ENCODE results near the gene ATP10D.
"Not testable (repeated sequence)": the region's sequence is repeated elsewhere in the genome, so short reads cannot be mapped to it uniquely, and the experiment has no call there.

DNA sequence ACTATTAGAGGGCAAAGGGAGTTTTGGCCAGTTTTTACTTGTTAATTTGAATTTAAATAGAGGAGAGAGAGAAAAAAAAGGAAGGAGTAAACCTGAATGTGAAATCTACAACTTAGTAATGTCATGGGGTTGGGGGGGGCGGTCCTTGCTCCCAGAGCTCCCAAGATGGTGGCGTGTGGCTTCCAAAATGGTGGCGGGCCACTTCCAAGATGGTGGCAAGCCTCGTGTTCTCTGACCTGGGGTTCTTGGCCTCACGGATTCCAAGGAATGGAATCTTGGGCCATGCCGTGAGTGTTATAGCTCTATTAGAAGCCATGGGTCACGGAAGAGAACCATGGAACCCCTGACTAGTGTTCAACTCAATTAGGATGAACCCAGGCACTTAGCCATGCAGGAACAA lies 65.3 kb downstream of the ATP10D start:
- not testable (repeated sequence) for TF ChIP-seq CEBPB (IDR thresholded peaks at IDR 0.05; ENCODE audit: low read depth); EZH2phosphoT487 (IDR thresholded peaks at IDR 0.05; ENCODE audit: borderline replicate concordance); POLR2AphosphoS5 (IDR thresholded peaks at IDR 0.05; ENCODE audit: low read depth, low read length); ZFX (IDR thresholded peaks at IDR 0.05); SRF (IDR thresholded peaks at IDR 0.05; ENCODE audit: low read depth); TCF7L2 (IDR thresholded peaks at IDR 0.05; ENCODE audit: borderline replicate concordance, extremely low read depth, insufficient read depth, insufficient read length); POLR2A (IDR thresholded peaks at IDR 0.05; ENCODE audit: borderline replicate concordance, extremely low read depth, insufficient read depth, insufficient read length); EZH2 (IDR thresholded peaks at IDR 0.05); RAD21 (IDR thresholded peaks at IDR 0.05; ENCODE audit: low read depth)
- TF ChIP-seq, protein P1, sequence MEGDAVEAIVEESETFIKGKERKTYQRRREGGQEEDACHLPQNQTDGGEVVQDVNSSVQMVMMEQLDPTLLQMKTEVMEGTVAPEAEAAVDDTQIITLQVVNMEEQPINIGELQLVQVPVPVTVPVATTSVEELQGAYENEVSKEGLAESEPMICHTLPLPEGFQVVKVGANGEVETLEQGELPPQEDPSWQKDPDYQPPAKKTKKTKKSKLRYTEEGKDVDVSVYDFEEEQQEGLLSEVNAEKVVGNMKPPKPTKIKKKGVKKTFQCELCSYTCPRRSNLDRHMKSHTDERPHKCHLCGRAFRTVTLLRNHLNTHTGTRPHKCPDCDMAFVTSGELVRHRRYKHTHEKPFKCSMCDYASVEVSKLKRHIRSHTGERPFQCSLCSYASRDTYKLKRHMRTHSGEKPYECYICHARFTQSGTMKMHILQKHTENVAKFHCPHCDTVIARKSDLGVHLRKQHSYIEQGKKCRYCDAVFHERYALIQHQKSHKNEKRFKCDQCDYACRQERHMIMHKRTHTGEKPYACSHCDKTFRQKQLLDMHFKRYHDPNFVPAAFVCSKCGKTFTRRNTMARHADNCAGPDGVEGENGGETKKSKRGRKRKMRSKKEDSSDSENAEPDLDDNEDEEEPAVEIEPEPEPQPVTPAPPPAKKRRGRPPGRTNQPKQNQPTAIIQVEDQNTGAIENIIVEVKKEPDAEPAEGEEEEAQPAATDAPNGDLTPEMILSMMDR (IDR thresholded peaks at IDR 0.05 in 2 of 3, conservative IDR thresholded peaks at IDR 0.05 in 1 of 3; ENCODE audit: borderline replicate concordance in 1 of 3, insufficient read depth in 1 of 3, low read depth in 2 of 3, low read length in 2 of 3) = not testable (repeated sequence)
- TF ChIP-seq, protein P2, sequence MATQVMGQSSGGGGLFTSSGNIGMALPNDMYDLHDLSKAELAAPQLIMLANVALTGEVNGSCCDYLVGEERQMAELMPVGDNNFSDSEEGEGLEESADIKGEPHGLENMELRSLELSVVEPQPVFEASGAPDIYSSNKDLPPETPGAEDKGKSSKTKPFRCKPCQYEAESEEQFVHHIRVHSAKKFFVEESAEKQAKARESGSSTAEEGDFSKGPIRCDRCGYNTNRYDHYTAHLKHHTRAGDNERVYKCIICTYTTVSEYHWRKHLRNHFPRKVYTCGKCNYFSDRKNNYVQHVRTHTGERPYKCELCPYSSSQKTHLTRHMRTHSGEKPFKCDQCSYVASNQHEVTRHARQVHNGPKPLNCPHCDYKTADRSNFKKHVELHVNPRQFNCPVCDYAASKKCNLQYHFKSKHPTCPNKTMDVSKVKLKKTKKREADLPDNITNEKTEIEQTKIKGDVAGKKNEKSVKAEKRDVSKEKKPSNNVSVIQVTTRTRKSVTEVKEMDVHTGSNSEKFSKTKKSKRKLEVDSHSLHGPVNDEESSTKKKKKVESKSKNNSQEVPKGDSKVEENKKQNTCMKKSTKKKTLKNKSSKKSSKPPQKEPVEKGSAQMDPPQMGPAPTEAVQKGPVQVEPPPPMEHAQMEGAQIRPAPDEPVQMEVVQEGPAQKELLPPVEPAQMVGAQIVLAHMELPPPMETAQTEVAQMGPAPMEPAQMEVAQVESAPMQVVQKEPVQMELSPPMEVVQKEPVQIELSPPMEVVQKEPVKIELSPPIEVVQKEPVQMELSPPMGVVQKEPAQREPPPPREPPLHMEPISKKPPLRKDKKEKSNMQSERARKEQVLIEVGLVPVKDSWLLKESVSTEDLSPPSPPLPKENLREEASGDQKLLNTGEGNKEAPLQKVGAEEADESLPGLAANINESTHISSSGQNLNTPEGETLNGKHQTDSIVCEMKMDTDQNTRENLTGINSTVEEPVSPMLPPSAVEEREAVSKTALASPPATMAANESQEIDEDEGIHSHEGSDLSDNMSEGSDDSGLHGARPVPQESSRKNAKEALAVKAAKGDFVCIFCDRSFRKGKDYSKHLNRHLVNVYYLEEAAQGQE (IDR thresholded peaks at IDR 0.05; ENCODE audit: low read depth) = not testable (repeated sequence)
- TF ChIP-seq, protein P3, sequence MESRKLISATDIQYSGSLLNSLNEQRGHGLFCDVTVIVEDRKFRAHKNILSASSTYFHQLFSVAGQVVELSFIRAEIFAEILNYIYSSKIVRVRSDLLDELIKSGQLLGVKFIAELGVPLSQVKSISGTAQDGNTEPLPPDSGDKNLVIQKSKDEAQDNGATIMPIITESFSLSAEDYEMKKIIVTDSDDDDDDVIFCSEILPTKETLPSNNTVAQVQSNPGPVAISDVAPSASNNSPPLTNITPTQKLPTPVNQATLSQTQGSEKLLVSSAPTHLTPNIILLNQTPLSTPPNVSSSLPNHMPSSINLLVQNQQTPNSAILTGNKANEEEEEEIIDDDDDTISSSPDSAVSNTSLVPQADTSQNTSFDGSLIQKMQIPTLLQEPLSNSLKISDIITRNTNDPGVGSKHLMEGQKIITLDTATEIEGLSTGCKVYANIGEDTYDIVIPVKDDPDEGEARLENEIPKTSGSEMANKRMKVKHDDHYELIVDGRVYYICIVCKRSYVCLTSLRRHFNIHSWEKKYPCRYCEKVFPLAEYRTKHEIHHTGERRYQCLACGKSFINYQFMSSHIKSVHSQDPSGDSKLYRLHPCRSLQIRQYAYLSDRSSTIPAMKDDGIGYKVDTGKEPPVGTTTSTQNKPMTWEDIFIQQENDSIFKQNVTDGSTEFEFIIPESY (IDR thresholded peaks at IDR 0.05; ENCODE audit: extremely low read depth, insufficient replicate concordance, low read length) = not testable (repeated sequence)

Data from HCT116 (cell line).